ENCODE measurements around the gene ITGB1.

ITGB1 gene

DNA sequence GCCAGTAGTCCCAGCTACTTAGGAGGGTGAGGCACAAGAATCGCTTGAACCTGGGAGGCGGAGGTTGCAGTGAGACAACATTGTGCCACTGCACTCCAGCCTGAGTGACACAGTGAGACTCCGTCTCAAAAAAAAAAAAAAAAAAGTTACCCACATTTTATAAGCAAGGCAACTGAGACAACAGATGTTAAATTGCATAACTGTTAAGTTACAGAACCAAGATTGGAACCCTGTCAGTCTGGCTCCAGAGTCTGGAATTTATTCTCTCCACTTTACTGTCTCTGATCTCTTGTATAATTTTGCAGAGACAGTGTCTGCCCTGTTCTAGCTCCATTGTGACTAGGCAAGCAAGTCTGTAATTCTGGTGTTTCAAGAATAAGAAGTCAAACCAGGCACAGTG, 6.2 kb upstream of the ITGB1 start:
- TF ChIP-seq, protein P1, sequence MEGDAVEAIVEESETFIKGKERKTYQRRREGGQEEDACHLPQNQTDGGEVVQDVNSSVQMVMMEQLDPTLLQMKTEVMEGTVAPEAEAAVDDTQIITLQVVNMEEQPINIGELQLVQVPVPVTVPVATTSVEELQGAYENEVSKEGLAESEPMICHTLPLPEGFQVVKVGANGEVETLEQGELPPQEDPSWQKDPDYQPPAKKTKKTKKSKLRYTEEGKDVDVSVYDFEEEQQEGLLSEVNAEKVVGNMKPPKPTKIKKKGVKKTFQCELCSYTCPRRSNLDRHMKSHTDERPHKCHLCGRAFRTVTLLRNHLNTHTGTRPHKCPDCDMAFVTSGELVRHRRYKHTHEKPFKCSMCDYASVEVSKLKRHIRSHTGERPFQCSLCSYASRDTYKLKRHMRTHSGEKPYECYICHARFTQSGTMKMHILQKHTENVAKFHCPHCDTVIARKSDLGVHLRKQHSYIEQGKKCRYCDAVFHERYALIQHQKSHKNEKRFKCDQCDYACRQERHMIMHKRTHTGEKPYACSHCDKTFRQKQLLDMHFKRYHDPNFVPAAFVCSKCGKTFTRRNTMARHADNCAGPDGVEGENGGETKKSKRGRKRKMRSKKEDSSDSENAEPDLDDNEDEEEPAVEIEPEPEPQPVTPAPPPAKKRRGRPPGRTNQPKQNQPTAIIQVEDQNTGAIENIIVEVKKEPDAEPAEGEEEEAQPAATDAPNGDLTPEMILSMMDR (IDR thresholded peaks at IDR 0.05; ENCODE audit: insufficient read depth, missing control alignments): no peak
- FAIRE-seq (no peak), DNase-seq (ENCODE audit: insufficient read length, low spot score) (no peak)

- FAIRE-seq (no peak), DNase-seq (ENCODE audit: insufficient read length, low spot score) (no peak)
- TF ChIP-seq, protein P1 (IDR thresholded peaks at IDR 0.05; ENCODE audit: insufficient read depth, missing control alignments): no peak
Observed at GRCh38 chr10:32963096-32963495, 5.1 kb upstream of the ITGB1 start.

GRCh38 chr10:32962521-32962920, 4.5 kb upstream of the ITGB1 start:
- TF ChIP-seq, protein P1 (IDR thresholded peaks at IDR 0.05; ENCODE audit: insufficient read depth, missing control alignments): no peak
- no peak for DNase-seq (ENCODE audit: insufficient read length, low spot score)
- no peak for FAIRE-seq

- DNase-seq (ENCODE audit: insufficient read length, low spot score) (no peak), FAIRE-seq (no peak)
- TF ChIP-seq, protein P1 (IDR thresholded peaks at IDR 0.05; ENCODE audit: insufficient read depth, missing control alignments): no peak
Observed at GRCh38 chr10:32961895-32962369, 3.9 kb upstream of the ITGB1 start.

DNA sequence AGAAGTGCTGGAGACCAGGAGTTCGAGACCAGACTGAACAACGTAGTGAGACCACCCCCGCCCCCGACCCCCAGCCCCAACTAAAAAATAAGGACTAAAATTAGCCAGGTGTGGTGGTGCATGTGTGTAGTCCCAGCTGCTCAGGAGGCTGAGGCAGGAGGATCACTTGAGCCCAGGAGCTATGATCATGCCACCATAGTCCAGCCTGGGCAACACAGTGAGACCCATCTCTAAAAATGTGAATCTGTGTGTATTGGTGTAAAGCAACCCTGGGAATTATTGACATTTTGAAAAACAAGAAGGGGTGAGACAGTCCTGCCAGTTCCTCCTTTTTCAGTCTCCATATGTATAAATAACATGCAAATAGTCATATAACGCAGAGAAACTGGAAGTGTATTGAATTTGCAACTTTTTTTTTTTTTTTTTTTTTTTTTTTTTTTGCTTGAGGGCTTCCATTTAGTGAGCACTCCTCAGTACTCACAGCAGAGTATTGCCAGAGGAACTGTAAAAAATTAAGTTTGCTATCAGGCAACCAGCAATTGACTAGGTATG, 3.4 kb upstream of the ITGB1 start:
- FAIRE-seq: no peak
- TF ChIP-seq, protein P1 (IDR thresholded peaks at IDR 0.05; ENCODE audit: insufficient read depth, missing control alignments): no peak
- DNase-seq (ENCODE audit: insufficient read length, low spot score): no peak

DNA sequence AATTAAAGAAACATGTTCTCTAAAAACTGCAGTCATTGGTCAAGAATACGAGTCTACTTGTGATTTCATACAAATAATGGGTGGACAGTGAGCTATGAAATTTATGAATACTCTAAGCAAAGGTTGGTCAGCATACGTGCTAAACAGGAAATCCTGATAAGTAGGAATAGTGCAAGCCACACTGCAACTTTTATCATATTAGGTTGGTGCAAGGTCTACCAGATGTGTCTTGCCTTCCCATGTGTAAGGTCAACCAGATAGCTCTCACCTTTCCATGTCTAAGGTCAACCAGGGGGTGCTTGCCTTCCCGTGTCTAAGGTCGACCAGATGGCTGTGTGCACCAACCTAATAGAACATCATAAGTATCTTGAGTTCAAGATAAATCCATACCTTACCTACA, 2.0 kb upstream of the ITGB1 start:
- no peak for DNase-seq (ENCODE audit: insufficient read length, low spot score)
- TF ChIP-seq, protein P1 (IDR thresholded peaks at IDR 0.05; ENCODE audit: insufficient read depth, missing control alignments): no peak
- no peak for FAIRE-seq

- DNase-seq (ENCODE audit: insufficient read length, low spot score): no peak
- no peak for FAIRE-seq
- TF ChIP-seq, protein P1 (IDR thresholded peaks at IDR 0.05; ENCODE audit: insufficient read depth, missing control alignments): no peak
Observed at GRCh38 chr10:32959006-32959920, 1.2 kb upstream of the ITGB1 start.
